Pancreas (tissue), 10 donors: Measurements from ENCODE around the gene CEBPB. TPM values are rescaled to one million over a fixed set of nuclear protein-coding genes. Genes with fewer than 3 reads are reported as not detected.

ENCODE experiments used
- ATAC-seq, 4 donors: fragments of 200-7000 bp; cut with Tn5 transposase; one replicate each; pipeline versions ENCODE4 v1.8.0 to v1.9.1; 2020; ENCODE audit warnings: mild to moderate bottlenecking in 4 of 4, moderate library complexity in 4 of 4
- DNase-seq, 6 donors: peaks; one replicate each; pipeline ENCODE4 v3.0.0-alpha.2; 2020
- FAIRE-seq: peaks from 2 replicates; lab custom pipeline; 2012; peaks lifted over from hg19 to GRCh38; lab: Jason Lieb, UNC
- H3K27ac ChIP-seq, 4 donors: fragments of 200-600 bp; sonication (generic); 1 replicate in 3 of 4; 2 replicates in 1 of 4; pipeline versions ENCODE4 v1.5.0 to v1.8.0; 2020
- H3K27me3 ChIP-seq, 4 donors: fragments of 200-600 bp; one replicate each; pipeline ENCODE4 v1.8.0; 2021
- H3K36me3 ChIP-seq, 3 donors: fragments of 200-600 bp; sonication (generic) in 1 of 3; one replicate each; pipeline versions ENCODE4 v1.5.0 to v1.8.0; 2020 to 2021
- H3K4me1 ChIP-seq, 3 donors: fragments of 200-600 bp; one replicate each; pipeline ENCODE4 v1.8.0; 2021
- H3K4me3 ChIP-seq, 4 donors: fragments of 200-600 bp; sonication (generic) in 2 of 4; one replicate each; pipeline versions ENCODE4 v1.5.0 to v1.8.0; 2020 to 2021
- H3K9me3 ChIP-seq, 4 donors: fragments of 200-600 bp; one replicate each; pipeline ENCODE4 v1.8.0; 2021
- CTCF ChIP-seq, 4 donors: fragments of 200-600 bp; sonication (generic) in 3 of 4; IDR thresholded peaks; one replicate each; pipeline versions ENCODE4 v1.5.0 to v1.8.0; 2021; ENCODE audit warnings: antibody characterized with exemption in 4 of 4
- WGBS, 2 donors: extraction: QIAGEN DNeasy Blood & Tissue Kit; methylation state at CpG; one replicate each; pipeline ENCODE4 v1.1.7; 2013; 5-methylcytosine and 5-hydroxymethylcytosine counted together
- intact Hi-C, 3 donors: fragments of 100-400 bp; cut with DNase I; formaldehyde crosslinking; loops; one replicate each; pipeline versions ENCODE4 v1.11.1 to v1.14.2; 2022
- polyA plus RNA-seq, 2 donors: library from polyadenylated mRNA; stranded (reverse); fragments of 200-250 nt; gene quantifications; one replicate each; pipeline ENCODE4 v1.2.3, GENCODE V29; 2013
- total RNA-seq, 6 donors: library from RNA; stranded (reverse); fragmentation: NEBNext Ultra II Directional in 4 of 6; extraction: Animal tissue kit (Norgen Biotek cat#: 25700) in 4 of 6; gene quantifications; one replicate each; pipeline versions ENCODE4 v1.2.1 to v1.2.4, GENCODE V29; 2021 to 2023
- donor health status: healthy with polysubstance abuse.
- donor health status: DM: no; HTN: no; CAD: no; lungs with moderate emphysema.
- donor health status: DM: no; HTN: no; CAD: no.
- donor health status: control.
- donor health status: control.
- donor health status: Bipolar disorder and iron deficiency.
- donor health status: DM: yes; HTN: yes; CAD: no.
- donor health status: DM: no; HTN: no; CAD: no.
- donor health status: DM: no; HTN: no; CAD: no.
- donor health status: DM: yes; HTN: yes; CAD: no.

Gene CEBPB
- total and polyA plus RNA-seq, 8 donors, result 10.9 to 83.4 (median 31.2) TPM

GRCh38 chr20:50149481-50150254 is 41.0 kb upstream of the CEBPB start:
- H3K27me3 ChIP-seq, result no peaks in the 10 kb centered on the region
- H3K9me3 ChIP-seq, result no peaks in the 10 kb centered on the region
- intact Hi-C loops, result loop anchor here in 1 of 3 donors (10.0 kb wide), 1 partner anchor 165 kb away; the partner anchor contains the start of gene SNAI1
- peak overlapping the region; percentile 15 to 83 (median 50) for H3K27ac ChIP-seq
- FAIRE-seq, result no peak
- H3K36me3 ChIP-seq, result no peaks in the 10 kb centered on the region
- H3K4me3 ChIP-seq, result no peak overlapping the region
- peaks cover 34 to 42% (median 35%) of the 10 kb centered on the region in 3 donors for H3K4me1 ChIP-seq
- 41 to 43% methylated on average over 16 of the region's 16 CpGs for WGBS, 2 donors
- no peak for TF ChIP-seq CTCF (IDR thresholded peaks at IDR 0.05)
- DNase-seq, result peak; percentile 65 to 83 (median 71)
- ATAC-seq, result peak; percentile 31 to 64 (median 46)

- peak; percentile 30 to 46 (median 36) for ATAC-seq
- TF ChIP-seq CTCF (IDR thresholded peaks at IDR 0.05), result no peak
- Histone ChIP-seq H3K4me3 (peak overlapping the region in 1 of 4 donors; percentile 90), H3K4me1 (peaks cover 34 to 39% (median 35%) of the 10 kb centered on the region in 3 donors), H3K27me3 (no peaks in the 10 kb centered on the region), H3K27ac (peak overlapping the region; percentile 39 to 83 (median 62)), H3K9me3 (no peaks in the 10 kb centered on the region), H3K36me3 (no peaks in the 10 kb centered on the region)
- intact Hi-C loops, result loop anchor here in 1 of 3 donors (10.0 kb wide), 1 partner anchor 166 kb away; the partner anchor contains the start of gene SNAI1
- WGBS, 2 donors, result 67 to 69% methylated on average over 9 to 10 of the region's 10 CpGs
- no peak for FAIRE-seq
- DNase-seq, result peak in 2 of 6 donors; percentile 55 to 60
Measured at GRCh38 chr20:50151034-50151743, 39.4 kb upstream of the CEBPB start.

GRCh38 chr20:50152394-50153152 is 38.1 kb upstream of the CEBPB start:
- intact Hi-C loops, result loop anchor here in 1 of 3 donors (10.0 kb wide), 1 partner anchor 168 kb away; the partner anchor contains the start of gene SNAI1
- H3K27me3 ChIP-seq, result no peaks in the 10 kb centered on the region
- peak overlapping the region; percentile 69 to 87 (median 80) for H3K27ac ChIP-seq
- no peak for TF ChIP-seq CTCF (IDR thresholded peaks at IDR 0.05)
- no peak for DNase-seq
- peak in 3 of 4 donors; percentile 18 to 35 (median 32) for ATAC-seq
- H3K36me3 ChIP-seq, result no peaks in the 10 kb centered on the region
- no peak for FAIRE-seq
- H3K9me3 ChIP-seq, result no peaks in the 10 kb centered on the region
- H3K4me3 ChIP-seq, result peak overlapping the region; percentile 65 to 90 (median 90)
- H3K4me1 ChIP-seq, result peaks cover 34 to 37% (median 35%) of the 10 kb centered on the region in 3 donors
- 7 to 8% methylated on average over 4 of the region's 4 CpGs for WGBS, 2 donors

GRCh38 chr20:50153153-50153499 is 37.5 kb upstream of the CEBPB start:
- intact Hi-C loops, result loop anchor here in 1 of 3 donors (10.0 kb wide), 1 partner anchor 168 kb away; the partner anchor contains the start of gene SNAI1
- Histone ChIP-seq H3K4me3 (peak overlapping the region; percentile 65 to 90 (median 90)), H3K36me3 (no peaks in the 10 kb centered on the region), H3K27ac (peak overlapping the region; percentile 69 to 87 (median 80)), H3K27me3 (no peaks in the 10 kb centered on the region), H3K4me1 (peaks cover 34 to 37% (median 35%) of the 10 kb centered on the region in 3 donors), H3K9me3 (no peaks in the 10 kb centered on the region)
- no peak for TF ChIP-seq CTCF (IDR thresholded peaks at IDR 0.05)
- FAIRE-seq (no peak), DNase-seq (peak in 1 of 6 donors; percentile 51), ATAC-seq (no peak)
- 0% methylated on average over 16 to 18 of the region's 18 CpGs for WGBS, 2 donors
